Activated CD4-positive, alpha-beta T cell treated with anti-CD3 and anti-CD28 coated beads for 36 hours (primary cell): ENCODE data around the gene SLAMF1. TPM values are rescaled to one million over a fixed set of nuclear protein-coding genes. Genes with fewer than 3 reads are reported as not detected.

Experiments used
- ATAC-seq: fragments of 200-7000 bp; cut with Tn5 transposase; one replicate; pipeline ENCODE4 v1.10.0; 2021; ENCODE audit warnings: mild to moderate bottlenecking, moderate library complexity
- CTCF ChIA-PET: fragments of 350-600 bp; sonication (Branson Sonifier 250); formaldehyde crosslinking; loops from one replicate; lab custom pipeline; 2021; ENCODE audit warnings: antibody characterized with exemption; lab: Charles Lee
- POLR2A ChIA-PET: fragments of 350-600 bp; sonication (Branson Sonifier 250); formaldehyde crosslinking; loops from one replicate; lab custom pipeline; 2021; ENCODE audit warnings: antibody characterized with exemption, inconsistent platforms; lab: Charles Lee
- DNase-seq: peaks from one replicate; pipeline ENCODE4 v3.0.0-alpha.2; 2020
- H3K27ac Mint-ChIP-seq: one replicate; pipeline ENCODE4 v1.8.0; 2021; ENCODE audit warnings: mixed read lengths
- H3K27me3 Mint-ChIP-seq: one replicate; pipeline ENCODE4 v1.8.0; 2021; ENCODE audit warnings: mixed read lengths
- H3K36me3 Mint-ChIP-seq: one replicate; pipeline ENCODE4 v1.8.0; 2021; ENCODE audit warnings: low read depth, mixed read lengths
- H3K4me1 Mint-ChIP-seq: one replicate; pipeline ENCODE4 v1.8.0; 2021; ENCODE audit warnings: mixed read lengths
- H3K4me3 Mint-ChIP-seq: one replicate; pipeline ENCODE4 v1.8.0; 2021; ENCODE audit warnings: mild to moderate bottlenecking, moderate library complexity, mixed read lengths
- H3K9me3 Mint-ChIP-seq: one replicate; pipeline ENCODE4 v1.8.0; 2021; ENCODE audit warnings: low read depth, mixed read lengths
- intact Hi-C, 2 experiments: fragments of 100-400 bp; cut with DNase I in 1 of 2; cut with micrococcal nuclease in 1 of 2; formaldehyde crosslinking; loops; one replicate each; pipeline versions ENCODE4 v1.14.2 to v1.15.1; 2022 to 2024; cut with DNase I, micrococcal nuclease
- total RNA-seq, 2 experiments: library from RNA; stranded (reverse); gene quantifications; one replicate each; pipeline ENCODE4 v1.2.3, GENCODE V29; 2021

The SLAMF1 gene
- total RNA-seq, 2 experiments from 2014 or later = 103 to 108 TPM

DNA sequence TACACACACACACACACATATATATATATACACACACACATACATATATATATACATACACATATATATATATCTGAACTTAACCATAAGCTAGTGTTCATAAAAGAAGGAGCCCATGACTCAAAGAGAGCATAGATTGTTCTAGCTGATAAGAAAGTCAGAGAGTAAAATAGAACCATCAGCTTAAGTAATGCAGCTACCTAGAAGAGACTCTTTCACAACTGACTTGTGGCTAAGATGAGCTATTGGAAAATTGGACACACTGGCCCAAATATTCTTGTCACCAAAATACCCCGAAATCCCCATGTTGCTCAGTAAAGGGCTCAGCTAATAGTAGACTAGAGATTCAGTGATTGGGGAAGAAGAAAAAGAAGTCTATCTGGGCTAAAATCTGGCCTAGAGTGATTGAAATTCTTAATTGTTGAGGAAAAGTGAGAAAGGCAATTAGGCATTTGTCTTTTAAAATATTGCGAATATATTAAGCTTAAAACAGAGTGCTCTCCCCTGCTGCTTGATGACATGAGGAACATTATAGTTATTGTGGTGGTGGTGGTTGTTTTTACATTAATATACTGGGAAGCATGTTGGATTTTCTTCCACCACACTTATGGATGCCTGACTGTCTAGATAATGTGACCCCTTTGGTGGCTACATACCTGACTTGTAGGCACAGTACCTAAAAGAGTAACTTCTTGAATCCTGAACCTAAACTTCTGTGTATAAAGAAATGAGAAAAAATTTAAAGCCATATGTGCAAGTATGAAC is 6.3 kb downstream of the SLAMF1 start:
- no peaks in the 10 kb centered on the region for H3K27me3 Mint-ChIP-seq
- peaks cover 77% of the 10 kb centered on the region for H3K4me1 Mint-ChIP-seq
- intact Hi-C loops = loop anchor here (1.0 to 5.0 kb wide), 4 partner anchors 17 to 1628 kb away; partner anchors contain the start of gene LY9 (in 1 of the 2)
- H3K9me3 Mint-ChIP-seq = no peaks in the 10 kb centered on the region
- POLR2A ChIA-PET = interaction anchor here (0.6 to 1.9 kb wide), 9 partner anchors 9 to 67 kb away, joined by 3 to 21 read pairs (median 4); no protein-coding TSS in a partner anchor
- peak overlapping the region; percentile 92 for H3K27ac Mint-ChIP-seq
- ATAC-seq = peak; percentile 59
- H3K36me3 Mint-ChIP-seq = peaks cover 88% of the 10 kb centered on the region
- peak overlapping the region; percentile 93 for H3K4me3 Mint-ChIP-seq
- CTCF ChIA-PET = interaction anchor here (0.5 to 2.1 kb wide), 14 partner anchors 10 to 552 kb away, joined by 3 to 16 read pairs (median 4); partner anchors contain the start of gene LY9
- no peak for DNase-seq

DNA sequence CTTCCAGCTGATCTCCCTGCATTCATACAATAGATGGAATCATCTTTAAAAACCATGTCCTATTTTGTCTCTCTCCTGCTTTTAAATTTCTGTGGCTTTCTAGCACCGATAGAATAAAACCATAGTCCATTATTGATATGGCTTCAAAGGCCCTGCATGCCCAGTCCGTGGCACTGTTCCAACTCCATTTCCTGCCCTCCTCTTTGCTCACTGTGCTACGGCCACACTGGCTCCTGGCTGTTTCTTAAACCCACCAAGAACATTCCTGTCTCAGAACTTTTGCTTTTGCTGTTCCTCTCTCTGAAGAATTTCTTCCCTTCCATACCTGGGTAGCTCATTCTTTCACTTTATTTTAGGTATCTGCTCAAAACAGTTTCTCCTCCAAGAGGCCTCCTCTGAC is 7.2 kb downstream of the SLAMF1 start:
- Mint-ChIP-seq H3K4me1 (peaks cover 84% of the 10 kb centered on the region), H3K27me3 (no peaks in the 10 kb centered on the region), H3K27ac (peak overlapping the region; percentile 95), H3K36me3 (peaks cover 88% of the 10 kb centered on the region), H3K4me3 (peak overlapping the region; percentile 67), H3K9me3 (no peaks in the 10 kb centered on the region)
- intact Hi-C loops = loop anchor here (1.0 to 5.0 kb wide), 4 partner anchors 16 to 1627 kb away; partner anchors contain the start of gene LY9 (in 1 of the 2)
- no peak for ATAC-seq
- POLR2A ChIA-PET = interaction anchor here (0.6 to 1.9 kb wide), 6 partner anchors 10 to 68 kb away, joined by 3 to 21 read pairs (median 6); no protein-coding TSS in a partner anchor
- peak; percentile 38 for DNase-seq
- CTCF ChIA-PET = interaction anchor here (0.5 to 2.1 kb wide), 13 partner anchors 12 to 551 kb away, joined by 3 to 16 read pairs (median 3); partner anchors contain the start of gene LY9

DNA sequence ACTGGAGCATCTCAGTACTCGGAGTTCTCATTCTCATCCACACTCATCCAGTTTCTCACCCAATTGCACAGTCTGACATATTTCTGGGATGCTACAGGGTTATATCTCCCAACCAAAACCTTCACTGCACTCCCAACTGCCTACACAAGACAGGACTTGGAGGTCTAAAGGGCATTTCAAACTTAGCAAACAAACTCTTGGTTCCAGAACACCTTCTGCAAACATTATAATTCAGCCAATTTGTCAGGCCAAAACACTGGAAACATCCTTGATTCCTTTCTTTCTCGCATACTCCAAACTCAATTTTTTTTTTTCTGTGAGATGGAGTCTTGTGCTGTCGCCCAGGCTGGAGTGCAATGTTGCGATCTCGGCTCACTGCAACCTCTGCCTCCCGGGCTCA is 7.9 kb downstream of the SLAMF1 start:
- H3K36me3 Mint-ChIP-seq = peaks cover 88% of the 10 kb centered on the region
- intact Hi-C loops = loop anchor here in 1 of 2 experiments (1.0 kb wide), 1 partner anchor 10 kb away; no protein-coding TSS in a partner anchor
- ChIA-PET POLR2A (no interaction called here), CTCF (interaction anchor here (1.4 to 2.1 kb wide), 3 partner anchors 12 to 29 kb away, joined by 5 to 16 read pairs (median 8); no protein-coding TSS in a partner anchor)
- peaks cover 91% of the 10 kb centered on the region for H3K4me1 Mint-ChIP-seq
- no peaks in the 10 kb centered on the region for H3K27me3 Mint-ChIP-seq
- no peak for ATAC-seq
- peak overlapping the region; percentile 95 for H3K27ac Mint-ChIP-seq
- H3K9me3 Mint-ChIP-seq = no peaks in the 10 kb centered on the region
- H3K4me3 Mint-ChIP-seq = peak overlapping the region; percentile 67
- DNase-seq = no peak

DNA sequence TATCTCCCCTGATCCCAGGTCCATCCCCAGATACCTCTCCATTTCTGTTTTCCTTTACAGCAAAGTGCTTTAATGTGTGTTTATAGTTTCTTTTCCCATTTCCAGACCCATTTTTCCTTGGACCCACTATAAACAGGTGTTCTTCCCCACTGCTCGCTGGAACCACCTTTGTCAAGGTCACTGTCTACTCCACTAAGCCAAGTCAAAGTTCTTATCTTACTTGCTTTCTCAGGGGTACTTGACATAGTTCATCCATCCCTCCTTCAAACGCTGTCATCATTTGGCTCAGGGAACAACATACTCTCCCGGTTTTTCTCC is 8.3 kb downstream of the SLAMF1 start:
- ChIA-PET POLR2A (interaction anchor here (0.8 to 1.2 kb wide), 2 partner anchors 10 to 34 kb away, joined by 3 read pairs; no protein-coding TSS in a partner anchor), CTCF (interaction anchor here (2.1 kb wide), 1 partner anchor 30 kb away, joined by 8 read pairs; no protein-coding TSS in a partner anchor)
- Mint-ChIP-seq H3K27me3 (no peaks in the 10 kb centered on the region), H3K4me1 (peaks cover 93% of the 10 kb centered on the region), H3K36me3 (peaks cover 88% of the 10 kb centered on the region), H3K27ac (peak overlapping the region; percentile 95), H3K4me3 (peak overlapping the region; percentile 67), H3K9me3 (no peaks in the 10 kb centered on the region)
- intact Hi-C loops = loop anchor here in 1 of 2 experiments (1.0 kb wide), 1 partner anchor 9 kb away; no protein-coding TSS in a partner anchor
- DNase-seq (no peak), ATAC-seq (no peak)

DNA sequence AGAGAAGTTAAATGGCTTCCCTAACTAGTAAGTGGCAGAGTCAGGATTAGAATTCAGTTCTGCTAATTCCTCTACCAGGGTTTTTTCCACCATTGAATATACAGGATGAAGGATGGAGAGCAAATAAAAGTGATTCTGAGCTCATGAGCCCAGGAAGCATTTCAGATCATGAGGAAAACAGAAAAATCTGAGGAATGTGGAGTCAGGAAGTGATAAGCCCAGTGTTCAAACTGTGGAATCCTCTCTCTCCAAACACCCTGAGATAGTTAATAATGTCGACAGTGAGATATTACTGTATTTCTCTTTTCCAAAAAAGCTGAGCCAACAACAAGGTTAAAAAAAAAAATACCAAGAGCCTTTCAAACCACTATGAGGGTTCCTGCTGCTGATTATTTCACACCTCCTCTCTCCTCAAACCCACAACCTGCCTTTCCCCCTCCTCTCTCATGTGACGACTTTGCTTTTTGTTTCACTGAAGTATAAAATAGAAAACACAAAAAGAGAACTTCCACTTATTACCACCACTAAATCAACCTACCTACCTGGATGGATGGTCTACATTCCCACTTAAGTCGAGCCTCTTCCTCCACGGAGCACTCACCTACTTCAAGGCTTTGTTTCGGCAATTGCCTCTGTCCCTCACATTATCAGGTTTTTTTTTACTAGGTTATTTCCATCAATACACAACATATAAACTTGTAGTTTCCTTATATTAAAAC is 8.9 kb downstream of the SLAMF1 start:
- no peaks in the 10 kb centered on the region for H3K27me3 Mint-ChIP-seq
- H3K36me3 Mint-ChIP-seq = peaks cover 88% of the 10 kb centered on the region
- no peaks in the 10 kb centered on the region for H3K9me3 Mint-ChIP-seq
- H3K4me1 Mint-ChIP-seq = peaks cover 93% of the 10 kb centered on the region
- CTCF ChIA-PET = interaction anchor here (1.0 kb wide), 1 partner anchor 12 kb away, joined by 4 read pairs; no protein-coding TSS in a partner anchor
- intact Hi-C loops = loop anchor here in 1 of 2 experiments (1.0 kb wide), 1 partner anchor 9 kb away; no protein-coding TSS in a partner anchor
- H3K4me3 Mint-ChIP-seq = peak overlapping the region; percentile 67
- peak overlapping the region; percentile 95 for H3K27ac Mint-ChIP-seq
- ATAC-seq (peak; percentile 48), DNase-seq (peak; percentile 59)
- POLR2A ChIA-PET = interaction anchor here (0.6 to 1.2 kb wide), 3 partner anchors 9 to 34 kb away, joined by 3 to 4 read pairs (median 3); no protein-coding TSS in a partner anchor

DNA sequence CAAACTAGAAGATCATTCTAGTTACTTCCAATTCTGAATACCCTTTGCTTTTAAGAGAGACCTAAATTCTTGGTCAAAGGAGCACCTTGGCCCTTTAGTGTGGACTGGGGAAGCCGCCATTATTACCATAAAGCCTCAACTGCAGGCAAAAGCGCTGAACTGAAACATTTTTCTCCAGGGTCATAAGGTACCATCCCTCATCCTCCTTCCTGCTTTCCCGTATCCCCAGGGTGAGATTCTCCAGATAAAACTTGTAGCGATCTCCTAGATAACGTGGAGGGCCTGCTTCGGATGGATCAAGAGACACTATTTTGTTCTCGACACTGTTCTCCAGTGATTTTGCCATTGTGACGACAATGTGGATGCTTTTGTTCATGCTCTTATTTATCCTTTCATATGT is 9.8 kb downstream of the SLAMF1 start:
- Mint-ChIP-seq H3K27ac (peak overlapping the region; percentile 95), H3K4me3 (peak overlapping the region; percentile 67), H3K4me1 (peaks cover 92% of the 10 kb centered on the region), H3K27me3 (no peaks in the 10 kb centered on the region), H3K9me3 (no peaks in the 10 kb centered on the region), H3K36me3 (peaks cover 87% of the 10 kb centered on the region)
- intact Hi-C loops = no loop called here
- ChIA-PET CTCF (interaction anchor here (1.0 kb wide), 1 partner anchor 11 kb away, joined by 4 read pairs; no protein-coding TSS in a partner anchor), POLR2A (interaction anchor here (0.6 to 1.2 kb wide), 2 partner anchors 8 to 16 kb away, joined by 3 to 4 read pairs; no protein-coding TSS in a partner anchor)
- ATAC-seq = no peak
- no peak for DNase-seq

DNA sequence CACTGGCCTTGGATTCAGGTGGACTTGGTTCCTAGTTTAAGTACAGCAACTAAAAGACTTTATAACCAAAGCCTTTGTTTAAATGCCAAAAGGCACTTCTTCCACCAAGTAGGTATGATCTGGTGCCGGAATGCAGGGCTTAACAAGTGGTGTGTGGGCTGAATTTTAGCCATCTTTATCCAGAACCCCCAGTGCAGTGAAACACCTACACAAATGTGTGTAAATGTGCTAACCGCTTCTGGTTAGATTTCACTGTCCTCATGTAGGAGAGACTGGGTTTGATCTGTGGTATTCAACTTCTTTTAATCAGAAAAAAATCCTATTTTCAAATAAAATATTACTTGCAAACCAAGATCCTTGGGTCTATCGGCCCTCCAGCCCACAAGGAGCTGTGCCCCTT is 10.3 kb downstream of the SLAMF1 start:
- no peak for ATAC-seq
- Mint-ChIP-seq H3K9me3 (no peaks in the 10 kb centered on the region), H3K36me3 (peaks cover 89% of the 10 kb centered on the region), H3K27me3 (no peaks in the 10 kb centered on the region), H3K27ac (peak overlapping the region; percentile 95), H3K4me1 (peaks cover 92% of the 10 kb centered on the region), H3K4me3 (peak overlapping the region; percentile 67)
- POLR2A ChIA-PET = no interaction called here
- intact Hi-C loops = no loop called here
- peak; percentile 27 for DNase-seq
- CTCF ChIA-PET = no interaction called here

DNA sequence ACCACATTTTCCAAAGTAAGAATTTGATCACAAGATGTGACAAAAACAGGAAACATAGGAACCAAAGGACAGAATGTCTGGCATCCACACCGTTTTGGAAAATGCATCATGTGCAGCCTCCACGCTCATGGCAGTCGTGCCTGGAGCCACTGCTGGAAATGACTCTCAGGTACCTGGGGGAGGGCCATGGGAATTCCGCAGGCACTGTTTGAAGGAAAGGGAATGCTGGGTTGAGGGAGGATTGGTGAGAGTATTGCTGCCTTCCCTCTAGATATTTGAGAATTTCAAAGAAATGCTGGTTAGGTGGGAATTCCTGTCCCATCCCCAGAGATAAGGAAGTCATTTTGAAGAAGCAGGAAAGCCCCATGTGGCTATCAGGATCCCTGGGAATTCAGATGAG is 10.8 kb downstream of the SLAMF1 start:
- no peaks in the 10 kb centered on the region for H3K9me3 Mint-ChIP-seq
- peak overlapping the region; percentile 95 for H3K27ac Mint-ChIP-seq

DNA sequence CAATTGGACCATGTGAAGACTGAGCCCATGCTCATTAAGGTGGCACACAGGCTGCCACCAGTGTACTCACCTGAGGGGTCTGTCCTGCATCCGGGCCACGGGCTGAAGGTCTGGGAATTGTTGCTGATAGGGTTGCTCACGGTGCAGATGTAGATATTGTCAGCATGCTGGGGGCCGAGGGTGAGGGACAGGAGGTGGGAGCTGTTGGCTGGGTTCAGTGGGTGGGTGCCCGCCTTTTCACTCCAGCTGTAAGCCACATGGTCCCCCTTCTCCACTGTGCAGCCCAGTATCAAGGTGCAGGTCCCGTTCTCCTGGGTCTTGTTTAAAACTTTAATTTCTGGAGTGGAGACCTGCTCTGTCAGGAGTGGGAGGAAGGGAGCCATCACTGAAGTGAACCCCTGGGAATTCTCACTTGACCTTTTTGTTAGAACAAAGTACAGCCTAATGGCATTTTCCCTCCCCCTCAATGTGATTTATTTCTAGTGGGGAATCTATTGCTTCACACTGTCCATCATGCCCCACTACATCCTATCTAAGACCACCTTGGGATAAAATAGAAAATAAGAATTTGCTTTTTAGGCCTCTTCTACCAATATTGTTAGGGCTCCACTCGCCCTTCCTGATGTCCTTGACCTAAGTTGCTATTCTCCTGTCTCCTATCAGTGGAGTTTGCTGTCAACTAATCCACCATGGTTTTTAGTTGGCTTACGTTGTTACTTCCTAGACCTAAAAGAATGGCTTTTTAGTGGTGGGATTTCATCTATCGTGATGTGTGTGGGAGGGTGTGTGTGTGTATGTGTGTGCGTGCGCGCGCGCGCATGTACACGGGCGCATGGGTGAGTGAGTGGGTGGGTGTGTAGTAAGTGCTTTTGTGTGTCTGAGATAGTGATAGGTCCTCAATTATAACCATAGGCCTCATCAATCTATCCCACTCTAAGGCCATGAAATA is 12.0 kb downstream of the SLAMF1 start:
- DNase-seq (peak; percentile 45), ATAC-seq (no peak)
- intact Hi-C loops = no loop called here
- H3K9me3 Mint-ChIP-seq = no peaks in the 10 kb centered on the region
- ChIA-PET CTCF (interaction anchor here (1.3 kb wide), 1 partner anchor 16 kb away, joined by 3 read pairs; no protein-coding TSS in a partner anchor), POLR2A (interaction anchor here (0.7 kb wide), 1 partner anchor 105 kb away, joined by 3 read pairs; no protein-coding TSS in a partner anchor)
- H3K36me3 Mint-ChIP-seq = peaks cover 97% of the 10 kb centered on the region
- H3K4me3 Mint-ChIP-seq = peak overlapping the region; percentile 18
- H3K4me1 Mint-ChIP-seq = peaks cover 96% of the 10 kb centered on the region
- H3K27me3 Mint-ChIP-seq = no peaks in the 10 kb centered on the region
- peak overlapping the region; percentile 79 for H3K27ac Mint-ChIP-seq

More for the DNA sequence above, 10.8 kb downstream of the SLAMF1 start:
- POLR2A ChIA-PET = interaction anchor here (0.7 kb wide), 1 partner anchor 107 kb away, joined by 3 read pairs; no protein-coding TSS in a partner anchor
- H3K4me3 Mint-ChIP-seq = no peak overlapping the region
- ATAC-seq (no peak), DNase-seq (no peak)
- H3K27me3 Mint-ChIP-seq = no peaks in the 10 kb centered on the region
- peaks cover 93% of the 10 kb centered on the region for H3K36me3 Mint-ChIP-seq
- CTCF ChIA-PET = no interaction called here
- intact Hi-C loops = no loop called here
- H3K4me1 Mint-ChIP-seq = peaks cover 93% of the 10 kb centered on the region
